ENCODE results near the gene JAKMIP1.

JAKMIP1 gene

DNA sequence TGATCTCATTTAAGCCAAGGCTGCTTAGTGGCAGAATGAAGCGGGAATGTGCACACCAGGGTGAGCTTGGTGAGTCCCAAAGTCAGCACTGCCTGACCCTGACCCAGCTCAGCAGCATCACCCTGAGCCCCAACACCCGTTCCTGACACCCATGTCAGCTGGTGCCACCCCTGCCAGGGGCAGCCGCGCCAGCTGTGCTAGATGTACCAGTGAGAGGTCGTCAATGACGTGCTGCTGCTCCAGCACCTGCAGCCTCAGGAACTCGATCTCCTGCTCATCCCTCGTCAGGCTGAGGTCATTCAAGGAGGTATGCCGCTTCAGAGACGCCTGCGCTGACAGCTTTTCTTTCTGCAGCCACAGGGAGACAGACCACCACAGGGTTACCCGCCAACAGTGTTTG is 120.4 kb downstream of the JAKMIP1 start:
- no peak for DNase-seq (ENCODE audit: low read depth)
- TF ChIP-seq, protein P1, sequence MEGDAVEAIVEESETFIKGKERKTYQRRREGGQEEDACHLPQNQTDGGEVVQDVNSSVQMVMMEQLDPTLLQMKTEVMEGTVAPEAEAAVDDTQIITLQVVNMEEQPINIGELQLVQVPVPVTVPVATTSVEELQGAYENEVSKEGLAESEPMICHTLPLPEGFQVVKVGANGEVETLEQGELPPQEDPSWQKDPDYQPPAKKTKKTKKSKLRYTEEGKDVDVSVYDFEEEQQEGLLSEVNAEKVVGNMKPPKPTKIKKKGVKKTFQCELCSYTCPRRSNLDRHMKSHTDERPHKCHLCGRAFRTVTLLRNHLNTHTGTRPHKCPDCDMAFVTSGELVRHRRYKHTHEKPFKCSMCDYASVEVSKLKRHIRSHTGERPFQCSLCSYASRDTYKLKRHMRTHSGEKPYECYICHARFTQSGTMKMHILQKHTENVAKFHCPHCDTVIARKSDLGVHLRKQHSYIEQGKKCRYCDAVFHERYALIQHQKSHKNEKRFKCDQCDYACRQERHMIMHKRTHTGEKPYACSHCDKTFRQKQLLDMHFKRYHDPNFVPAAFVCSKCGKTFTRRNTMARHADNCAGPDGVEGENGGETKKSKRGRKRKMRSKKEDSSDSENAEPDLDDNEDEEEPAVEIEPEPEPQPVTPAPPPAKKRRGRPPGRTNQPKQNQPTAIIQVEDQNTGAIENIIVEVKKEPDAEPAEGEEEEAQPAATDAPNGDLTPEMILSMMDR (IDR thresholded peaks at IDR 0.05; ENCODE audit: insufficient read depth, low read depth, low read length, missing control alignments), result no peak
- no peak overlapping the region for H3K4me3 ChIP-seq (ENCODE audit: low read length)

DNA sequence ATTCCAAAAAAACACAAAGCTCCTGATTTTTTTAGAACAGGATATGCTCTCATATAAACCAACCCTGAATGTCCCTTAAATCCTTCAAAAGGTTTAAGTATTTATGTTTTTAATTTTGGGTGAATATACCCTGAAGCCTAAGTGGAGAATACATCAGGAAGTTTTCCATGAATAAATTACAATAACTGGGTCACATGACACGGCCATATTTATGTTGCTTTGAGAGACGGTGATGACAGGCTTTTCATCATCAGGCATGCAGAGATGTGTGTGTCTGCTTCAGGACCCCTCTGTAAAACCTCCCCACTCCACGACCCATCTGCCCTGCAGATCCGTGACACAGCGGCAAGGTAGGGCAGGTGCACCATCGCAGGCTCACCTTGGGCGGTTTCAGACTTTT is 121.8 kb downstream of the JAKMIP1 start:
- DNase-seq (ENCODE audit: low read depth), result no peak
- H3K4me3 ChIP-seq (ENCODE audit: low read length), result no peak overlapping the region
- TF ChIP-seq, protein P1 (IDR thresholded peaks at IDR 0.05; ENCODE audit: insufficient read depth, low read depth, low read length, missing control alignments), result no peak

DNA sequence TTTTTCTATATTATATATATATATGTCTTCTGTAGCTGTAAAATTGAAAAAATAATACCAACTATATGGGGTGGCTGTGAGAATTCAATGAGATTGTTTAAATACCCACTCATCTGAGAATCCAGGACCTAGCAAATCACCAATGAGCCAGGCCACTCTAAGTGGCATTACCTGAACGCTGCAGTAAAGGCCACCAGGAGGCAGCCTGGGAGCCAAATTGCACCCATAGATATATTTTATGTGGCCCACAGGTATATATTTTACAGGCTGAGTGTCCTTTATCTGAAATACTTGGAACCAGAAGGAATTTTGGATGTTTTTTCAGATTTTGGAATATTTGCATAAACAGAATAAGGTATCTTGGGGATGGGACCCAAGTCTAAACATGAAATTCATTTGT is 124.0 kb downstream of the JAKMIP1 start:
- TF ChIP-seq, protein P1 (IDR thresholded peaks at IDR 0.05; ENCODE audit: insufficient read depth, low read depth, low read length, missing control alignments), result no peak
- no peak overlapping the region for H3K4me3 ChIP-seq (ENCODE audit: low read length)
- DNase-seq (ENCODE audit: low read depth), result no peak

DNA sequence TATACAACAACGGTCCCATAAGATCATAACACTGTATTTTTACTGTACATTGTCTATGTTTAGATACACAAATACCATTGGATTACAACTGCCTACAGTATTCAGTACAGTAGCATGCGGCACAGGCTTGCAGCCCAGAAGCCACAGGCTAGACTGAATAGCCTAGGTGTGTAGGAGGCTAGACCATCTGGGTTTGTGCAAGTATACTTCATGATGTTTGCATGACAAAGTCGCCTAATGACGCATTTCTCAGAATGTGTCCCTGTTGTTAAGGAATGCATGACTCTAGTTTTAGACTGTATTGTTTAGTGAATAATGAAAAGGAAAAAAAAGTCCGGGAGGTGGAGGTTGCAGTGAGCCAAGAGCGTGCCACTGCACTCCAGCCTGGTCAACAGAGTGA is 125.6 kb downstream of the JAKMIP1 start:
- TF ChIP-seq, protein P1 (IDR thresholded peaks at IDR 0.05; ENCODE audit: insufficient read depth, low read depth, low read length, missing control alignments), result no peak
- DNase-seq (ENCODE audit: low read depth), result no peak
- no peak overlapping the region for H3K4me3 ChIP-seq (ENCODE audit: low read length)

DNA sequence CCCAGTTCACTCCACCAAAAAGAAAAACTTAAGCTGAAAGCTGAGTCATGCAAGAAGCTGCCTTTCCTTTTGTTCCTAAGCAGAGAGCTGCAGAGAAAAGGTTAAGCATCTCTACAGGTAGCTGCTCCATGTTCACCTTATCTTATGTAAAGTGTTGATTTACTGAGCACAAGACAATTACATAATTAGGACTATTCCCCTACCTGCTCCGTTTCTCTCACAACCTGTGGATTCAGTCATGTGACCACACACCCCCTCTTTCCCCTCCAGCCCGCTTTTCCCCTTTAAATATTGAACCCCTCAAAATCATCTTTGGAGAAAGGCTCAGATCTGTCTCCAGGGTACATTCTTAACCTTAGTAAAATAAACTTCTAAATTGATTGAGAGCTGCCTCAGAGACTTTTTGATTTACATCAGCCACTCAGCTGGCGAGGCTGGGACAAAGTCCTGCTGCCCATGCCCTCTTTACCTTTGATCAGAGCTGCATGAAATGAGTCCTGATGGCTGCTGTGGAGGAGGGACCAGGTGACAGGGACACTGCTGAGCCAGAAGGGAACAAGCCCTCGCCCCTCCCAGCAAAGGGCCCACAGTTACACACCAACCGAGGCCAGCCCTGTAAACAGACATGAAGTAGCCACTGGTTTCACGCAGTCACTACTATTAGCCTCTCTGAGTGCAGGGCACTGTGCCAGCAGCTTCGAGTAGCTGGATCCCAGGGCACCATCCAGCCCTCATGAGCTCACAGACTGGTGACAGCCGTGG is 128.2 kb downstream of the JAKMIP1 start:
- H3K4me3 ChIP-seq (ENCODE audit: low read length), result no peak overlapping the region
- TF ChIP-seq, protein P1 (IDR thresholded peaks at IDR 0.05; ENCODE audit: insufficient read depth, low read depth, low read length, missing control alignments), result no peak
- DNase-seq (ENCODE audit: low read depth), result no peak

DNA sequence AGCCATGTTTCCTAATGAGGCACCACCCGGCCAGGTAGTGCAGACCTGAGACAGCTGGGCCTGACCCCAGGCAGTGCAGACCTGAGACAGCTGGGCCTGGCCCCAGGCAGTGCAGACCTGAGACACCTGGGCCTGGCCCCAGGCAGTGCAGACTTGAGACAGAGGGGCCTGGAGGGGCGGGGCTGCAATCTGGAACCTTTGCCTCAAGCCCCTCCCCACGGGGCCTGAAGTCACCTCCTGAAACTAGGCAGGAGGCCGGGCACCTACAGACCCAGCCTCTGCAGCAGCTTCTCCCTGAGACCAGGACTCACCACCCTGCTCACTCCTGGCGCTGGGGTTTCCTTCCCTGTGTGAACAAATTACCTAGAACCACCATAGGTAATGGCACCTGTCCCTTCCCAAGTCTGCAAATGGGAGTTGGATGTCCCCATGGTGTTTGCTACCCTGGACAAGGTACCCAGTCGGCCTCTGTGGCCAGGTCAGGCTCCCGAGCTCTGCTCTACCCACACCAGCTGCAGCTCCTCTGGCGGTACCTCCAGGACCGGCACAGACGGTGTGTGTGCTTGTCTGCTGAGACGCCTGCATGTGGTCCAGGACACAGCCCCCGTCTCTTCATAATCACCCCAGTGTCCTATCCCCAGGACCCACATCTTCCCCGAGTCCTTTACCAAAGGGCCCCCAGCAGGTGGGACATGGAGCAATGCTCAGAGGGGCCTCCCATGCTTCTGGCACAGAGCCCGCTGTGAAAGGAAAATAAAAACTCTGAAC is 129.0 kb downstream of the JAKMIP1 start:
- no peak for DNase-seq (ENCODE audit: low read depth)
- TF ChIP-seq, protein P1 (IDR thresholded peaks at IDR 0.05; ENCODE audit: insufficient read depth, low read depth, low read length, missing control alignments), result no peak
- no peak overlapping the region for H3K4me3 ChIP-seq (ENCODE audit: low read length)
